ENCODE measurements around the gene PSD2. TPM values are rescaled to one million over a fixed set of nuclear protein-coding genes. Genes with fewer than 3 reads are reported as not detected.

The PSD2 gene
- total and polyA plus RNA-seq, 2 experiments from 2014 or later = 0.08 to 0.10 TPM

DNA sequence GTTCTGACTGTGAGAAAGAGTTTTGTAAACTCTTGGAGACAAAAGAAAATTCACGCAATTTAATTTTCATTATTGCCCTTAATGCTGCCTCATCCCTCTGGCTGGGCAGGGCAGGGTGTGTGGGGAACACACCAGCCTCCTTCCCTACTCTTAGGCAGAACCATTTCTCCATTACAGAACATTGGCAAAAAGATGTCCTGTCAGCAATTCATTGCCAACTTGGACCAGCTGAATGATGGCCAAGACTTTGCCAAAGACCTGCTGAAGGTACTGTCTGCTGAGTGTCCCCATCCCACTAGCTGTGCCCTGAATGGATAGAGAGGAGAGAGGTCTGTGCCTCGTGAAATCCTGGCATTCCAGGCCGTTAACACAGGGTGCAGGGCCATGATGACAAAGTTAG lies 37.9 kb downstream of the PSD2 start:
- no peak overlapping the region for H3K4me3 Mint-ChIP-seq
- H3K36me3 Mint-ChIP-seq (ENCODE audit: low read depth) = no peaks in the 10 kb centered on the region
- no peaks in the 10 kb centered on the region for H3K4me1 Mint-ChIP-seq
- no peak overlapping the region for H3K4me2 ChIP-seq
- H3K27ac Mint-ChIP-seq = no peak overlapping the region
- no peaks in the 10 kb centered on the region for H4K20me1 ChIP-seq (replicated peaks; ENCODE audit: insufficient read depth)
- DNase-seq (ENCODE audit: low spot score) = no peak
- H2AFZ ChIP-seq = no peak overlapping the region
- no peak overlapping the region for H3K27ac ChIP-seq (ENCODE audit: low read depth)
- H3K9me3 Mint-ChIP-seq = no peaks in the 10 kb centered on the region
- H3K79me2 ChIP-seq (replicated peaks; ENCODE audit: insufficient read depth) = no peaks in the 10 kb centered on the region
- peaks cover 10% of the 10 kb centered on the region for H3K27me3 Mint-ChIP-seq (ENCODE audit: insufficient read depth, low read depth, poor library complexity)
- ATAC-seq = no peak
- H3K4me3 ChIP-seq = no peak overlapping the region
- H3K9me2 ChIP-seq (ENCODE audit: insufficient read depth) = no peaks in the 10 kb centered on the region
- H3K4me1 ChIP-seq (ENCODE audit: insufficient read depth) = no peaks in the 10 kb centered on the region
- peaks cover 5% of the 10 kb centered on the region for H3K27me3 ChIP-seq (ENCODE audit: insufficient read depth)
- TF ChIP-seq EZH2 (IDR thresholded peaks at IDR 0.05; ENCODE audit: low read depth, unreplicated experiment) (no peak), NANOG (IDR thresholded peaks at IDR 0.05; ENCODE audit: borderline replicate concordance) (no peak), POLR2AphosphoS5 (IDR thresholded peaks at IDR 0.05; ENCODE audit: low read depth) (no peak), ZNF331 (CRISPR knock-in tag; IDR thresholded peaks at IDR 0.05; ENCODE audit: low read depth) (no peak), ZNF114 (CRISPR knock-in tag; IDR thresholded peaks at IDR 0.05) (no peak), JUNB (IDR thresholded peaks at IDR 0.05; ENCODE audit: unreplicated experiment) (no peak), EZH2phosphoT487 (IDR thresholded peaks at IDR 0.05; ENCODE audit: unreplicated experiment) (no peak), CREB1 (CRISPR knock-in tag; IDR thresholded peaks at IDR 0.05; ENCODE audit: low read depth) (no peak), STAT1 (IDR thresholded peaks at IDR 0.05; ENCODE audit: unreplicated experiment) (no peak)
- TF ChIP-seq, protein P1, sequence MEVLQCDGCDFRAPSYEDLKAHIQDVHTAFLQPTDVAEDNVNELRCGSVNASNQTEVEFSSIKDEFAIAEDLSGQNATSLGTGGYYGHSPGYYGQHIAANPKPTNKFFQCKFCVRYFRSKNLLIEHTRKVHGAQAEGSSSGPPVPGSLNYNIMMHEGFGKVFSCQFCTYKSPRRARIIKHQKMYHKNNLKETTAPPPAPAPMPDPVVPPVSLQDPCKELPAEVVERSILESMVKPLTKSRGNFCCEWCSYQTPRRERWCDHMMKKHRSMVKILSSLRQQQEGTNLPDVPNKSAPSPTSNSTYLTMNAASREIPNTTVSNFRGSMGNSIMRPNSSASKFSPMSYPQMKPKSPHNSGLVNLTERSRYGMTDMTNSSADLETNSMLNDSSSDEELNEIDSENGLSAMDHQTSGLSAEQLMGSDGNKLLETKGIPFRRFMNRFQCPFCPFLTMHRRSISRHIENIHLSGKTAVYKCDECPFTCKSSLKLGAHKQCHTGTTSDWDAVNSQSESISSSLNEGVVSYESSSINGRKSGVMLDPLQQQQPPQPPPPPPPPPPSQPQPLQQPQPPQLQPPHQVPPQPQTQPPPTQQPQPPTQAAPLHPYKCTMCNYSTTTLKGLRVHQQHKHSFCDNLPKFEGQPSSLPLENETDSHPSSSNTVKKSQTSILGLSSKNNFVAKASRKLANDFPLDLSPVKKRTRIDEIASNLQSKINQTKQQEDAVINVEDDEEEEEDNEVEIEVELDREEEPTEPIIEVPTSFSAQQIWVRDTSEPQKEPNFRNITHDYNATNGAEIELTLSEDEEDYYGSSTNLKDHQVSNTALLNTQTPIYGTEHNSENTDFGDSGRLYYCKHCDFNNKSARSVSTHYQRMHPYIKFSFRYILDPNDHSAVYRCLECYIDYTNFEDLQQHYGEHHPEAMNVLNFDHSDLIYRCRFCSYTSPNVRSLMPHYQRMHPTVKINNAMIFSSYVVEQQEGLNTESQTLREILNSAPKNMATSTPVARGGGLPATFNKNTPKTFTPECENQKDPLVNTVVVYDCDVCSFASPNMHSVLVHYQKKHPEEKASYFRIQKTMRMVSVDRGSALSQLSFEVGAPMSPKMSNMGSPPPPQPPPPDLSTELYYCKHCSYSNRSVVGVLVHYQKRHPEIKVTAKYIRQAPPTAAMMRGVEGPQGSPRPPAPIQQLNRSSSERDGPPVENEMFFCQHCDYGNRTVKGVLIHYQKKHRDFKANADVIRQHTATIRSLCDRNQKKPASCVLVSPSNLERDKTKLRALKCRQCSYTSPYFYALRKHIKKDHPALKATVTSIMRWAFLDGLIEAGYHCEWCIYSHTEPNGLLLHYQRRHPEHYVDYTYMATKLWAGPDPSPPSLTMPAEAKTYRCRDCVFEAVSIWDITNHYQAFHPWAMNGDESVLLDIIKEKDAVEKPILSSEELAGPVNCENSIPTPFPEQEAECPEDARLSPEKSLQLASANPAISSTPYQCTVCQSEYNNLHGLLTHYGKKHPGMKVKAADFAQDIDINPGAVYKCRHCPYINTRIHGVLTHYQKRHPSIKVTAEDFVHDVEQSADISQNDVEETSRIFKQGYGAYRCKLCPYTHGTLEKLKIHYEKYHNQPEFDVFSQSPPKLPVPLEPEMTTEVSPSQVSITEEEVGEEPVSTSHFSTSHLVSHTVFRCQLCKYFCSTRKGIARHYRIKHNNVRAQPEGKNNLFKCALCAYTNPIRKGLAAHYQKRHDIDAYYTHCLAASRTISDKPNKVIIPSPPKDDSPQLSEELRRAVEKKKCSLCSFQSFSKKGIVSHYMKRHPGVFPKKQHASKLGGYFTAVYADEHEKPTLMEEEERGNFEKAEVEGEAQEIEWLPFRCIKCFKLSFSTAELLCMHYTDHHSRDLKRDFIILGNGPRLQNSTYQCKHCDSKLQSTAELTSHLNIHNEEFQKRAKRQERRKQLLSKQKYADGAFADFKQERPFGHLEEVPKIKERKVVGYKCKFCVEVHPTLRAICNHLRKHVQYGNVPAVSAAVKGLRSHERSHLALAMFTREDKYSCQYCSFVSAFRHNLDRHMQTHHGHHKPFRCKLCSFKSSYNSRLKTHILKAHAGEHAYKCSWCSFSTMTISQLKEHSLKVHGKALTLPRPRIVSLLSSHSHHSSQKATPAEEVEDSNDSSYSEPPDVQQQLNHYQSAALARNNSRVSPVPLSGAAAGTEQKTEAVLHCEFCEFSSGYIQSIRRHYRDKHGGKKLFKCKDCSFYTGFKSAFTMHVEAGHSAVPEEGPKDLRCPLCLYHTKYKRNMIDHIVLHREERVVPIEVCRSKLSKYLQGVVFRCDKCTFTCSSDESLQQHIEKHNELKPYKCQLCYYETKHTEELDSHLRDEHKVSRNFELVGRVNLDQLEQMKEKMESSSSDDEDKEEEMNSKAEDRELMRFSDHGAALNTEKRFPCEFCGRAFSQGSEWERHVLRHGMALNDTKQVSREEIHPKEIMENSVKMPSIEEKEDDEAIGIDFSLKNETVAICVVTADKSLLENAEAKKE (CRISPR knock-in tag; IDR thresholded peaks at IDR 0.05) = no peak
- TF ChIP-seq, protein P2, sequence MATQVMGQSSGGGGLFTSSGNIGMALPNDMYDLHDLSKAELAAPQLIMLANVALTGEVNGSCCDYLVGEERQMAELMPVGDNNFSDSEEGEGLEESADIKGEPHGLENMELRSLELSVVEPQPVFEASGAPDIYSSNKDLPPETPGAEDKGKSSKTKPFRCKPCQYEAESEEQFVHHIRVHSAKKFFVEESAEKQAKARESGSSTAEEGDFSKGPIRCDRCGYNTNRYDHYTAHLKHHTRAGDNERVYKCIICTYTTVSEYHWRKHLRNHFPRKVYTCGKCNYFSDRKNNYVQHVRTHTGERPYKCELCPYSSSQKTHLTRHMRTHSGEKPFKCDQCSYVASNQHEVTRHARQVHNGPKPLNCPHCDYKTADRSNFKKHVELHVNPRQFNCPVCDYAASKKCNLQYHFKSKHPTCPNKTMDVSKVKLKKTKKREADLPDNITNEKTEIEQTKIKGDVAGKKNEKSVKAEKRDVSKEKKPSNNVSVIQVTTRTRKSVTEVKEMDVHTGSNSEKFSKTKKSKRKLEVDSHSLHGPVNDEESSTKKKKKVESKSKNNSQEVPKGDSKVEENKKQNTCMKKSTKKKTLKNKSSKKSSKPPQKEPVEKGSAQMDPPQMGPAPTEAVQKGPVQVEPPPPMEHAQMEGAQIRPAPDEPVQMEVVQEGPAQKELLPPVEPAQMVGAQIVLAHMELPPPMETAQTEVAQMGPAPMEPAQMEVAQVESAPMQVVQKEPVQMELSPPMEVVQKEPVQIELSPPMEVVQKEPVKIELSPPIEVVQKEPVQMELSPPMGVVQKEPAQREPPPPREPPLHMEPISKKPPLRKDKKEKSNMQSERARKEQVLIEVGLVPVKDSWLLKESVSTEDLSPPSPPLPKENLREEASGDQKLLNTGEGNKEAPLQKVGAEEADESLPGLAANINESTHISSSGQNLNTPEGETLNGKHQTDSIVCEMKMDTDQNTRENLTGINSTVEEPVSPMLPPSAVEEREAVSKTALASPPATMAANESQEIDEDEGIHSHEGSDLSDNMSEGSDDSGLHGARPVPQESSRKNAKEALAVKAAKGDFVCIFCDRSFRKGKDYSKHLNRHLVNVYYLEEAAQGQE (IDR thresholded peaks at IDR 0.05; ENCODE audit: unreplicated experiment) = no peak
- TF ChIP-seq, protein P3, sequence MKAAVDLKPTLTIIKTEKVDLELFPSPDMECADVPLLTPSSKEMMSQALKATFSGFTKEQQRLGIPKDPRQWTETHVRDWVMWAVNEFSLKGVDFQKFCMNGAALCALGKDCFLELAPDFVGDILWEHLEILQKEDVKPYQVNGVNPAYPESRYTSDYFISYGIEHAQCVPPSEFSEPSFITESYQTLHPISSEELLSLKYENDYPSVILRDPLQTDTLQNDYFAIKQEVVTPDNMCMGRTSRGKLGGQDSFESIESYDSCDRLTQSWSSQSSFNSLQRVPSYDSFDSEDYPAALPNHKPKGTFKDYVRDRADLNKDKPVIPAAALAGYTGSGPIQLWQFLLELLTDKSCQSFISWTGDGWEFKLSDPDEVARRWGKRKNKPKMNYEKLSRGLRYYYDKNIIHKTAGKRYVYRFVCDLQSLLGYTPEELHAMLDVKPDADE (IDR thresholded peaks at IDR 0.05) = no peak
- TF ChIP-seq, protein P4, sequence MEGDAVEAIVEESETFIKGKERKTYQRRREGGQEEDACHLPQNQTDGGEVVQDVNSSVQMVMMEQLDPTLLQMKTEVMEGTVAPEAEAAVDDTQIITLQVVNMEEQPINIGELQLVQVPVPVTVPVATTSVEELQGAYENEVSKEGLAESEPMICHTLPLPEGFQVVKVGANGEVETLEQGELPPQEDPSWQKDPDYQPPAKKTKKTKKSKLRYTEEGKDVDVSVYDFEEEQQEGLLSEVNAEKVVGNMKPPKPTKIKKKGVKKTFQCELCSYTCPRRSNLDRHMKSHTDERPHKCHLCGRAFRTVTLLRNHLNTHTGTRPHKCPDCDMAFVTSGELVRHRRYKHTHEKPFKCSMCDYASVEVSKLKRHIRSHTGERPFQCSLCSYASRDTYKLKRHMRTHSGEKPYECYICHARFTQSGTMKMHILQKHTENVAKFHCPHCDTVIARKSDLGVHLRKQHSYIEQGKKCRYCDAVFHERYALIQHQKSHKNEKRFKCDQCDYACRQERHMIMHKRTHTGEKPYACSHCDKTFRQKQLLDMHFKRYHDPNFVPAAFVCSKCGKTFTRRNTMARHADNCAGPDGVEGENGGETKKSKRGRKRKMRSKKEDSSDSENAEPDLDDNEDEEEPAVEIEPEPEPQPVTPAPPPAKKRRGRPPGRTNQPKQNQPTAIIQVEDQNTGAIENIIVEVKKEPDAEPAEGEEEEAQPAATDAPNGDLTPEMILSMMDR (conservative IDR thresholded peaks at IDR 0.05; ENCODE audit: low read depth in 2 of 2) = no peak
- H3F3A ChIP-seq (replicated peaks; ENCODE audit: low read depth) = no peaks in the 10 kb centered on the region
- H3K36me3 ChIP-seq (ENCODE audit: insufficient read depth) = no peaks in the 10 kb centered on the region
